Measurements from ENCODE around the gene KCTD18.

Gene KCTD18

DNA sequence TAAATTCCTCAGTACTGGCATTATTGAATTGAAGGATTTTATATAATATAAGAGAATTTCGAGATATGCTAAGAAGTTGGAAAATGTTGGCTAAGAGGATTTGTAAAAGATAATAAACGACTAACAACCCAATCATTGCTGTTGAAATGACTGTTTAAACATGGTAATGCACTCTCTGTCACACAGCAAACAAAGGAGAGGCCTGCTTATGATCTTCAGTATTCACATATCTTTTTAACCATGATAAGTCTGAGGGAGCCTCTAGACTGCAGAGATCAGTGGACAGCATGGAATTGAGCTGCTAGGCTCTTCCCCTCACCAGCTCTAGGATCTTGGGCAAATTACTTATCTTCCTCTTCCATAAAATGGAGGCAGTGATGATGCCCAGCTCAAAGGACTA lies 2.7 kb downstream of the KCTD18 start:
- no peak overlapping the region for H3K4me3 ChIP-seq (replicated peaks; ENCODE audit: low read depth, low read length)
- no peak for DNase-seq (ENCODE audit: extremely low read depth, low read depth)
- TF ChIP-seq, protein P1, sequence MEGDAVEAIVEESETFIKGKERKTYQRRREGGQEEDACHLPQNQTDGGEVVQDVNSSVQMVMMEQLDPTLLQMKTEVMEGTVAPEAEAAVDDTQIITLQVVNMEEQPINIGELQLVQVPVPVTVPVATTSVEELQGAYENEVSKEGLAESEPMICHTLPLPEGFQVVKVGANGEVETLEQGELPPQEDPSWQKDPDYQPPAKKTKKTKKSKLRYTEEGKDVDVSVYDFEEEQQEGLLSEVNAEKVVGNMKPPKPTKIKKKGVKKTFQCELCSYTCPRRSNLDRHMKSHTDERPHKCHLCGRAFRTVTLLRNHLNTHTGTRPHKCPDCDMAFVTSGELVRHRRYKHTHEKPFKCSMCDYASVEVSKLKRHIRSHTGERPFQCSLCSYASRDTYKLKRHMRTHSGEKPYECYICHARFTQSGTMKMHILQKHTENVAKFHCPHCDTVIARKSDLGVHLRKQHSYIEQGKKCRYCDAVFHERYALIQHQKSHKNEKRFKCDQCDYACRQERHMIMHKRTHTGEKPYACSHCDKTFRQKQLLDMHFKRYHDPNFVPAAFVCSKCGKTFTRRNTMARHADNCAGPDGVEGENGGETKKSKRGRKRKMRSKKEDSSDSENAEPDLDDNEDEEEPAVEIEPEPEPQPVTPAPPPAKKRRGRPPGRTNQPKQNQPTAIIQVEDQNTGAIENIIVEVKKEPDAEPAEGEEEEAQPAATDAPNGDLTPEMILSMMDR (IDR thresholded peaks at IDR 0.05; ENCODE audit: low read depth, low read length, missing control alignments) = no peak

DNA sequence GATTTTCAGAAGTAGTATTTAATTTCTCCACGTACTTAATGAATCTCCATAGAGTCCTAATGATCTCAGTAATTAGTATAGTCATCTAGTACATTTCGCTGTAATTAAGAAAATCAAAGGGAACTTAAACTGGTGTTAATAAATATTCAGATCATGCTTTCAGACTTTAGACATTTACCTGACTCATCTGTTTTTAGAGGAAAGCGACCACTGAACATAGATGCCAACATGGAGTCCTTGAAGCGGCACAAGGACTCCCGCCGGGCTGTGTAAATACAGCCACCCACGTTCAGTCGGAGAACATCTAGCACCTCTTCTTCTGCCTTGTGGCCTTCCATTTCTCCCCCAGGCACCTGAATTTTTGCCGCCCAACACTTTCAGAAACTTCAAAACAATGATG lies 3.2 kb downstream of the KCTD18 start:
- no peak overlapping the region for H3K4me3 ChIP-seq (replicated peaks; ENCODE audit: low read depth, low read length)
- DNase-seq (ENCODE audit: extremely low read depth, low read depth) = no peak
- TF ChIP-seq, protein P1 (IDR thresholded peaks at IDR 0.05; ENCODE audit: low read depth, low read length, missing control alignments) = no peak

DNA sequence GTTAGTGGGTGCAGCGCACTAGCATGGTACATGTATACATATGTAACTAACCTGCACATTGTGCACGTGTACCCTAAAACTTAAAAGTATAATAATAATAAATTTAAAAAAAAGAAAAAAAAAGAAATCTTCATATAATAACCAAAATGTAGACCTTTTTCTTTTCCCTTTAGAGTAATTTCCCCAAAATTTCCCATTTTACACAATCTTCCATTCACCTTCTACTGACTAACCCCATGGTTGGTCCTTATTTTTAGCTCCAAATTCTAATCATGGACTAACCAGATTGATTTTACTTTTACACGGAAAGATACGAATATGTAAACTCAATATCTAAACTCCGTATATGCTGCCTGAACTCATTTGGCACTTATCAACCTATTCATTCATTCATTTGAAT lies 7.7 kb downstream of the KCTD18 start:
- no peak overlapping the region for H3K4me3 ChIP-seq (replicated peaks; ENCODE audit: low read depth, low read length)
- DNase-seq (ENCODE audit: extremely low read depth, low read depth) = no peak
- TF ChIP-seq, protein P1 (IDR thresholded peaks at IDR 0.05; ENCODE audit: low read depth, low read length, missing control alignments) = no peak

DNA sequence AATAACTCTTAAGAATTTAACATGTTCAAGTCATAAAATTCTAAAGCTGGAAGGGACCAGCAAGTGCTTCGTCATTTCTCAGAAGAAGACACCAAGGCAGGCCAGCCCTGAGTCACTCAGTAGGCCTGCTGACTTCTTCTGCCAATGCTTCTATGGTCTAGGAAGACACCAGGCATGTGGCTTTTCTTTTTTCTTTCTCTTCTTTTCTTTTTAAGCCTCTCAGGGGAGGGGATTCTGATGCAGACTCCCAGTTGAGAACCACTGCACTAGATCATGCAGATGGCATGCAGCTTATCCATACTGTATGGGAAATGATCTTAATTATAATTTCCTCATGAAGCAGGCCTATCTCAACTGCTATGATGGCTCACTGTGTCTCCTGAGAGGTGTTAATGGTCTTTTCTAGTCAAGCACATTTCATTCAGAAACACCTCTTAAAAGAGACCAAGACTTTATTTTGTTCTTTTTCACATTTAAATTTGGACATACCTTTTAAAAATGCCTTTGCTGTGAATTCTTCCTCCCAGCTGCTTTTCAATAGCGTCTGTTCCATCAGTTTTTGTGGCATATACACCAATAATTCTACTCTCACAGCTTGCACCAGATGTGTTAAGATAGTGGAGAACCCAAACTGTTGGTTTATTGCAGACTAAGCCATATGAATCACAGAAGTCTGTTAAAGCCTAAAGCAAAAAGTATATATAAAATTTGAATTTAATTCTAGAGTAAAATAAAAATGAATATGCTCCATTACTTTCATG lies 11.3 kb downstream of the KCTD18 start:
- DNase-seq (ENCODE audit: extremely low read depth, low read depth) = no peak
- TF ChIP-seq, protein P1 (IDR thresholded peaks at IDR 0.05; ENCODE audit: low read depth, low read length, missing control alignments) = no peak

DNA sequence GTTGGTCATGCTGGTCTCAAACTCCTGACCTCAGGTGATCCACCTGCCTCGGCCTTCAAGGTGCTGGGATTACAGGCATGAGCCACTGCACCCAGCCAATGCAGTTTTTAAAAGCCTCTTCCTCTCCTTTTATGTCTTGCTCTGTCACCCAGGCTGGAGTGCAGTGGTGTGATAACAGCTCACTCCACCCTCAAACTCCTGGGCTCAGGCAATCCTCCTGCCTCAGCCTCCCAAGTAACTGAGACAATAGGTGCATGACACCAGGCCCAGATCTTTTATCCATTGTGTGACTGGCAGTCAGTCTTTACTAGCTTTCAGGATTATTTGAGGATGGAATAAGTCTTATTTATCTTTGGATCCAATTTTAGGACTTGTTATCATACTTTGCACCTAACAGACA lies 13.2 kb downstream of the KCTD18 start:
- no peak overlapping the region for H3K4me3 ChIP-seq (replicated peaks; ENCODE audit: low read depth, low read length)
- TF ChIP-seq, protein P1 (IDR thresholded peaks at IDR 0.05; ENCODE audit: low read depth, low read length, missing control alignments) = no peak
- DNase-seq (ENCODE audit: extremely low read depth, low read depth) = no peak

More for the DNA sequence above, 11.3 kb downstream of the KCTD18 start:
- no peak overlapping the region for H3K4me3 ChIP-seq (replicated peaks; ENCODE audit: low read depth, low read length)

DNA sequence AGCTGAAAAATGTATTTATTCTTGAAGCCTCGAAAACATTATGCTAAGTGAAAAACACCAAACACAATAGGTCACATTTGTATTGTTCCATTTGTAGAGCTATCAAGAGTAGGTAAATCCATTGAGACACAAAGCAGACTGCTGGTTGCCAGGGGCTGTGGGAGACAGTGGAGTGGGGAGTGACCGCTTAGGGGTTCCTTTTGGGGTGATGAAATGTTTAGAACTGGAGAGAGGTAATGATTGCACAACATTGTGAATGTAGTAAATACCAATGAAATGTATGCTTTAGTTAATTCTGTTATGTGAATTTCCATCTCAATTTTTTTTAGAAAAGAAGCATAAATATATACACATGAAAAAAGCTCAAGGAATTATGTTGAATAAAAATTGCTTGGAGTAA lies 15.8 kb downstream of the KCTD18 start:
- TF ChIP-seq, protein P1 (IDR thresholded peaks at IDR 0.05; ENCODE audit: low read depth, low read length, missing control alignments) = no peak
- no peak overlapping the region for H3K4me3 ChIP-seq (replicated peaks; ENCODE audit: low read depth, low read length)
- no peak for DNase-seq (ENCODE audit: extremely low read depth, low read depth)

DNA sequence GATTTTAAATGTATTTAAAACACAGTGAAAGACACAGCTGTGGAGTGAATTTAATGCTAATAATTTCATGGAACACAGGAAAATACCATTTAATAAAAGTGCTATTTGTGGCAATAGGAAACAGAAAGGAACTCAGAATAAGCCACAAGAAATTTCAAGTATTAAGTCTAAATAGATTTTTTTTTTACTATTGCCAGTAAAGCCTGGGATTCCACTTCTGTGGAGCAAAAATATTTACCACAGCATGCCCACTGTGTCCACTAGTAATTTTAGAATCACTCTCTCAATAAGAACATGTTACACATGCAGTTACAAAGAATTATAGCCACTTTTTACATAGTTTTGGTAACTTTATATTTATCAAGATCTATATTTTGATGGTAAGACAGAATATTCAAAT lies 17.2 kb downstream of the KCTD18 start:
- TF ChIP-seq, protein P1 (IDR thresholded peaks at IDR 0.05; ENCODE audit: low read depth, low read length, missing control alignments) = no peak
- no peak overlapping the region for H3K4me3 ChIP-seq (replicated peaks; ENCODE audit: low read depth, low read length)
- no peak for DNase-seq (ENCODE audit: extremely low read depth, low read depth)

All from HFF-Myc (cell line).